ENCODE measurements around the gene NTM.
"Not testable (repeated sequence)": the region's sequence is repeated elsewhere in the genome, so short reads cannot be mapped to it uniquely, and the experiment has no call there.

Gene NTM

DNA sequence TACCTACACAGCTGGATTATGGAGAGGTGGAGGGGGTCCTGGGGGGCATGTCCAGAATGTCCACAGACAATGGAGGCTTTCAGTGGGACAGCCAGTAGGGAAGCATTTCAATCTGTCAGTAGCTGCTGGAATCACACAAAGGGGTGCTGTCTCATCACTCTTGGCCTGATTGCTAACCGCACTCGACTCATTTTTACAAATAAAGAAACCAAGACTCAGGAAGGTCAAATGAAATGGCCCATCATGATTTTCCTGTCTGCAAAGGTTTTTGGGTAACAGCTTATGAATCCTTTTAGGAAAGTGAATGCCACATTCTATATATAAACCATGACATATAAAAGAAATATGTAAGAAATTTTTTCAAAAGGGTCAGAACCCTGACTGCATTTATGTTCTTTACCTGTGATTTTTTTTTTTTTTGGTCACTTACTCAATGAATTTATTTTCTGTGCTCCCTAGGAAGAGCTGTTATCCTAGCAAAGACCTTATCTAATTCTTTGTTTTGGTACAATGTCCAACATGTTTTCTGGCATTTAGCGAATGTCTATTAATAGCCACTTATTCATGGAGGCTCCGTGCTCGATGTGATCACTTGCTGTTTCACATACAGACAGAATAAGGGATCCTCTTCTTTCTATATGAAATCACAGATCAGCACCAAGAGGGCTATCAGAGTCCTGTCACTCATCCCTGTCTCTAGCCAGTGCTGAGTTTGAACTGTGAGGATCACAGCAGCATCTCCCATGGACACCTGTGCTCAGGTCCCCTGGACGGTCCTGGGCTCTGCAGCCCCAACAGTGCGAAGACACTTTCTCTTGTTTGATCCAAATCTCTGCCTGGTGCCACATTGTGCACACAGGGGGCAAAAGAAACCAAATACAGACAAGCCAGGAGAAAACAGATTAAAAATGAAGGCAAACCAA, 979.7 kb downstream of the NTM start:
- Mint-ChIP-seq H3K27me3 (peaks cover 7% of the 10 kb centered on the region), H3K4me1 (ENCODE audit: low read depth) (no peaks in the 10 kb centered on the region)

GRCh38 chr11:132351050-132351449, 980.6 kb downstream of the NTM start:
- Mint-ChIP-seq H3K4me3 (no peak overlapping the region), H3K27ac (no peak overlapping the region), H3K36me3 (ENCODE audit: low read depth) (no peaks in the 10 kb centered on the region), H3K4me1 (ENCODE audit: low read depth) (no peaks in the 10 kb centered on the region), H3K27me3 (peaks cover 7% of the 10 kb centered on the region), H3K9me3 (peaks cover 3% of the 10 kb centered on the region)

More for the DNA sequence above, 979.7 kb downstream of the NTM start:
- no peaks in the 10 kb centered on the region for H3K36me3 Mint-ChIP-seq (ENCODE audit: low read depth)
- no peak overlapping the region for H3K27ac Mint-ChIP-seq
- no peak overlapping the region for H3K4me3 Mint-ChIP-seq
- peaks cover 2% of the 10 kb centered on the region for H3K9me3 Mint-ChIP-seq

DNA sequence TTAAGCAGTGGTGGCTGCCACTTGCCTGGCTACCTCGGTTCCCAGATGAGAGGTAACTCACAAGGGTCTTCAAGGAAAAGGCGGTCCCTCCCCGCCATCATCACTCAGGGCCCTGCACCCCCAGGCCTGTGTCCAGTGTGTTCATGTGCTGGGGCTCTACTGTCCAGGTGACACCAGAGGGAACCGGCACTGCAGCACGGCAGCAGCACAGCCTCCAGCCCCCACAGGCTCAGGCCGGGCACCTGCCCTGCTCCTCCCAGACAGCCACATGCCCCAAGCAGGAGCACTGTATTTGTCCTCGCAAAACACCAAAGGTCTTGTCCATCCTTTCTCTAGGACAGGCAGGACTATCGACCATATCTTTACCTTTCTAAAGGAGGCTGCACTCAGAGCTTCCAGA, 982.1 kb downstream of the NTM start:
- no peak overlapping the region for H3K4me3 Mint-ChIP-seq
- no peaks in the 10 kb centered on the region for H3K4me1 Mint-ChIP-seq (ENCODE audit: low read depth)
- peaks cover 7% of the 10 kb centered on the region for H3K27me3 Mint-ChIP-seq

DNA sequence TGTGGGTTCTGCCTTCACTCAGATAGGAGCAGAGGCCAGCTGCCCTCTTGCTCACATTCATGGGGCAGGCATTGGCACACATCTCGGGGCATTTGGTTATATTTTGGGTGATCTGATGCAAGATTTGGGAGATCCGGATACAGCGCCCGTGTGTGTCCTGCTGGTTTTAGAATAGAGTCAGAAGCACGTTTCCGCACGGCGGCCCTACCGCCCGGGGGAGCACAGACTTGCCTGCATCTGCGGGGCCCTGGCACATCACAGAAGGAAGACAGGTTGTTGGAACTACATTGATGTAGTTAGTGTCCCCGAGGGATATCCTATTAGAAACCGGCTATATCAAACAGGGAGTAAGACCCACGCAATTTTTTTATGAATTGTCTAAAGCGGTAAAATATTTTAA, 982.8 kb downstream of the NTM start:
- Mint-ChIP-seq H3K27ac (no peak overlapping the region), H3K9me3 (peaks cover 3% of the 10 kb centered on the region), H3K4me3 (no peak overlapping the region), H3K4me1 (ENCODE audit: low read depth) (no peaks in the 10 kb centered on the region), H3K27me3 (peaks cover 3% of the 10 kb centered on the region), H3K36me3 (ENCODE audit: low read depth) (no peaks in the 10 kb centered on the region)

More for the DNA sequence above, 982.1 kb downstream of the NTM start:
- H3K27ac Mint-ChIP-seq, result no peak overlapping the region
- H3K36me3 Mint-ChIP-seq (ENCODE audit: low read depth), result no peaks in the 10 kb centered on the region
- H3K9me3 Mint-ChIP-seq, result peaks cover 3% of the 10 kb centered on the region

GRCh38 chr11:132357811-132358572, 987.6 kb downstream of the NTM start:
- Mint-ChIP-seq H3K4me1 (ENCODE audit: low read depth) (no peaks in the 10 kb centered on the region), H3K9me3 (peaks cover 13% of the 10 kb centered on the region), H3K27me3 (peaks cover 3% of the 10 kb centered on the region), H3K36me3 (ENCODE audit: low read depth) (no peaks in the 10 kb centered on the region), H3K27ac (no peak overlapping the region), H3K4me3 (no peak overlapping the region)

GRCh38 chr11:132358573-132358953, 988.1 kb downstream of the NTM start:
- no peak overlapping the region for H3K27ac Mint-ChIP-seq
- peaks cover 3% of the 10 kb centered on the region for H3K27me3 Mint-ChIP-seq
- peaks cover 16% of the 10 kb centered on the region for H3K9me3 Mint-ChIP-seq
- H3K36me3 Mint-ChIP-seq (ENCODE audit: low read depth), result no peaks in the 10 kb centered on the region
- H3K4me3 Mint-ChIP-seq, result no peak overlapping the region
- H3K4me1 Mint-ChIP-seq (ENCODE audit: low read depth), result no peaks in the 10 kb centered on the region

DNA sequence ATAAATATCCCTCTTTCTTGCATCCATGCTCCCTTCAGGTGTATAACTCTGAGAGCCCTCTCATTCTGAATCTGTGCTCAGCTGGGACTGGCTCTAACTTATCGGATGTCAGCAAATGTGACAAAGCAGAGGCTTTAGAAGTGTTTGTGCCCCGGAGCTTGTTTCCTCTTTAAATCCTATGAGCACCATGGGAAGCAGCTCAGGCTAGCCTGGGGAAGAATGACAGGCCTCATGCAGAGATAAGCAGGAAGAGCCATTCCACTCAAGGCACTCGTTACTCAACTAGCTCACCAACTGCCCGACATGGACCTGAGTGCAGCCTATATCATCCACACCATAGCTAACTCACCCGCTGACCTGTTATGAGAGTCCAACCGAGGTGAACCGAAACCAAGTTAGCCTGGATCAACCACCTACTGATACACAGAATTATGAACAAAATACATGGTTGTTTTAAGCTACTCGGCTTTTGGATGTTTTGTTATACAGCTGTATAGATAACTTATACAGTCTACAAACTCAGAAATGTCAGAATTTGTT, 990.7 kb downstream of the NTM start:
- H3K4me3 Mint-ChIP-seq, result no peak overlapping the region
- no peaks in the 10 kb centered on the region for H3K36me3 Mint-ChIP-seq (ENCODE audit: low read depth)
- H3K9me3 Mint-ChIP-seq, result peaks cover 17% of the 10 kb centered on the region
- no peaks in the 10 kb centered on the region for H3K4me1 Mint-ChIP-seq (ENCODE audit: low read depth)
- peaks cover 3% of the 10 kb centered on the region for H3K27me3 Mint-ChIP-seq
- no peak overlapping the region for H3K27ac Mint-ChIP-seq

GRCh38 chr11:132365650-132366049, 995.2 kb downstream of the NTM start:
- no peak overlapping the region for H3K4me3 Mint-ChIP-seq
- H3K9me3 Mint-ChIP-seq, result peaks cover 9% of the 10 kb centered on the region
- H3K27me3 Mint-ChIP-seq, result no peaks in the 10 kb centered on the region
- no peaks in the 10 kb centered on the region for H3K4me1 Mint-ChIP-seq (ENCODE audit: low read depth)
- H3K36me3 Mint-ChIP-seq (ENCODE audit: low read depth), result no peaks in the 10 kb centered on the region
- no peak overlapping the region for H3K27ac Mint-ChIP-seq

DNA sequence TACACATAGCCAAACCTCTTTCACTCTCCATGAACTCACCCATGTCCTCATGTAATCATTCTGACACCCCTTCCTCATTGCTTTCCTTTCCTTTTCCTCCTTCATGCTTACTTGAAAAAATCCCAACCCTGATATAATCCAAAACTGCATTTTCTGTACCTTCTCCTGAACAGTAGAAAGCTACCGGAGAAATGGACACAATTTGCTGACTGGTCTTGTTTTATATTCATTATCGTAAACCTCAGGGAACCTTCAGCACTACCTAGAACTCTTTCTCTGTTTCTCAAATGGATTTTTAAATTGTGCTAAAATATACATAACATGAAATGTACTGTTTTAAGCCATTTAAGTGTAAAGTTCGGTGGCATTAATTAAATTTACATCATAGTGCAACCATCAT, 996.9 kb downstream of the NTM start:
- Mint-ChIP-seq H3K36me3 (ENCODE audit: low read depth) (no peaks in the 10 kb centered on the region), H3K27me3 (no peaks in the 10 kb centered on the region), H3K9me3 (peaks cover 9% of the 10 kb centered on the region), H3K27ac (no peak overlapping the region), H3K4me1 (ENCODE audit: low read depth) (no peaks in the 10 kb centered on the region), H3K4me3 (no peak overlapping the region)

- not testable (repeated sequence) for H3K36me3 Mint-ChIP-seq (ENCODE audit: low read depth); H3K4me1 Mint-ChIP-seq (ENCODE audit: low read depth); H3K4me3 Mint-ChIP-seq; H3K9me3 Mint-ChIP-seq; H3K27ac Mint-ChIP-seq; H3K27me3 Mint-ChIP-seq
Observed at GRCh38 chr11:132370114-132370513, 999.7 kb downstream of the NTM start.

GRCh38 chr11:132373405-132374143, 1003.2 kb downstream of the NTM start:
- no peak overlapping the region for H3K27ac Mint-ChIP-seq
- H3K27me3 Mint-ChIP-seq, result no peaks in the 10 kb centered on the region
- peaks cover 4% of the 10 kb centered on the region for H3K9me3 Mint-ChIP-seq
- H3K36me3 Mint-ChIP-seq (ENCODE audit: low read depth), result no peaks in the 10 kb centered on the region
- H3K4me1 Mint-ChIP-seq (ENCODE audit: low read depth), result no peaks in the 10 kb centered on the region
- H3K4me3 Mint-ChIP-seq, result no peak overlapping the region

DNA sequence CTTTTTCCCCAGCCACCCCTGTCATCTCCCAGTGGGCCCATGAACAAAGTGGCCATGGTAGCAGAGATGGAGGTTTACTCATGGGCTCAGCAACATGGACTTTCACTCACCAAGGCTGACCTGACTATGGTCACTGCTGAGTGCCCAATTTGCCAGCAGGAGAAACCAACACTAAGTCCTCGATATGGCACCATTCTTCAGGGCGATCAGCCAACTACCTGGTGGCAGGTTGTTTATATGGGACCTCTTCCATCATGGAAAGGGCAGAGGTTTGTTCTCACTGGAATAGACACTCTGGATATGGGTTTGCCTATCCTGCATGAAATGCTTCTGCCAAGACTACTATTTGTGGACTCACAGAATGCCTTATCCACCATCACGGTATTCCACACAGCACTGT, 1009.1 kb downstream of the NTM start:
- Mint-ChIP-seq H3K4me1 (ENCODE audit: low read depth) (no peaks in the 10 kb centered on the region), H3K27me3 (no peaks in the 10 kb centered on the region), H3K4me3 (no peak overlapping the region), H3K36me3 (ENCODE audit: low read depth) (no peaks in the 10 kb centered on the region), H3K9me3 (peaks cover 18% of the 10 kb centered on the region), H3K27ac (no peak overlapping the region)
